GM12865 (cell line): ENCODE results near the gene ATP1A1.

Experiments used
- DNase-seq: peaks from one replicate; pipeline ENCODE4 v3.0.0; 2010; ENCODE audit warnings: low read depth
- H3K4me3 ChIP-seq: 2 replicates; pipeline ENCODE4 v1.5.1; 2011; ENCODE audit warnings: mild to moderate bottlenecking, low read depth, low read length, control low read depth
- TF ChIP-seq, protein P1 (sequence below): IDR thresholded peaks from 2 replicates; pipeline ENCODE4 v1.5.1; 2011; ENCODE audit warnings: low read length, control low read depth, low read depth, inconsistent platforms; ENCODE audit not compliant: insufficient read depth; ENCODE audit errors: missing control alignments

Gene ATP1A1

DNA sequence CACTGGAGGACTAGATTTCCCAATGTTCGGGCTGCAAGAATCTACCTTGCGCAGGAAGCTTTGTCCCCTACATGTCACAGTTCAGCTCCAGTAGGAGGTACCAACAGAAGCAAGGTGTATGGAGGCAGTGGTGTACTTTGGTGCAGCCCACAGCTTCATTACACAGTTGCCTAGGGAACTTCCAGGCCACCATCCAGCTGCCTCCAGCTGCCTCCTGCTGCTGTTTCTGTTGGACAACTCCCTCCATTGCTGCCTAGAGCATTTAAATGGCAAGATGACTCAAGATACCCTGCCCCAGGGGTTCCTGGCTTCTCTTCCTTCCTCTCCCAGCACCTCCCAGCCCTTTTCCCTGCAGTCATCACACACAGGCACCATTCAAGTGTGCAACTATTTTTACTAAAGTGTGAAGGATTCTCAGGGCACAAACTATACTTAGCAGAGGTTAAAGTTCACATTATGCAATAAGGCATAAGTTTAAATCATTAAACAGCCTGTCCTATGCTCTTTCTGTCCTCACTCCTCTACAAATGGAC, 39.0 kb upstream of the ATP1A1 start:
- no peak overlapping the region for H3K4me3 ChIP-seq
- DNase-seq: no peak
- TF ChIP-seq, protein P1, sequence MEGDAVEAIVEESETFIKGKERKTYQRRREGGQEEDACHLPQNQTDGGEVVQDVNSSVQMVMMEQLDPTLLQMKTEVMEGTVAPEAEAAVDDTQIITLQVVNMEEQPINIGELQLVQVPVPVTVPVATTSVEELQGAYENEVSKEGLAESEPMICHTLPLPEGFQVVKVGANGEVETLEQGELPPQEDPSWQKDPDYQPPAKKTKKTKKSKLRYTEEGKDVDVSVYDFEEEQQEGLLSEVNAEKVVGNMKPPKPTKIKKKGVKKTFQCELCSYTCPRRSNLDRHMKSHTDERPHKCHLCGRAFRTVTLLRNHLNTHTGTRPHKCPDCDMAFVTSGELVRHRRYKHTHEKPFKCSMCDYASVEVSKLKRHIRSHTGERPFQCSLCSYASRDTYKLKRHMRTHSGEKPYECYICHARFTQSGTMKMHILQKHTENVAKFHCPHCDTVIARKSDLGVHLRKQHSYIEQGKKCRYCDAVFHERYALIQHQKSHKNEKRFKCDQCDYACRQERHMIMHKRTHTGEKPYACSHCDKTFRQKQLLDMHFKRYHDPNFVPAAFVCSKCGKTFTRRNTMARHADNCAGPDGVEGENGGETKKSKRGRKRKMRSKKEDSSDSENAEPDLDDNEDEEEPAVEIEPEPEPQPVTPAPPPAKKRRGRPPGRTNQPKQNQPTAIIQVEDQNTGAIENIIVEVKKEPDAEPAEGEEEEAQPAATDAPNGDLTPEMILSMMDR: no peak

DNA sequence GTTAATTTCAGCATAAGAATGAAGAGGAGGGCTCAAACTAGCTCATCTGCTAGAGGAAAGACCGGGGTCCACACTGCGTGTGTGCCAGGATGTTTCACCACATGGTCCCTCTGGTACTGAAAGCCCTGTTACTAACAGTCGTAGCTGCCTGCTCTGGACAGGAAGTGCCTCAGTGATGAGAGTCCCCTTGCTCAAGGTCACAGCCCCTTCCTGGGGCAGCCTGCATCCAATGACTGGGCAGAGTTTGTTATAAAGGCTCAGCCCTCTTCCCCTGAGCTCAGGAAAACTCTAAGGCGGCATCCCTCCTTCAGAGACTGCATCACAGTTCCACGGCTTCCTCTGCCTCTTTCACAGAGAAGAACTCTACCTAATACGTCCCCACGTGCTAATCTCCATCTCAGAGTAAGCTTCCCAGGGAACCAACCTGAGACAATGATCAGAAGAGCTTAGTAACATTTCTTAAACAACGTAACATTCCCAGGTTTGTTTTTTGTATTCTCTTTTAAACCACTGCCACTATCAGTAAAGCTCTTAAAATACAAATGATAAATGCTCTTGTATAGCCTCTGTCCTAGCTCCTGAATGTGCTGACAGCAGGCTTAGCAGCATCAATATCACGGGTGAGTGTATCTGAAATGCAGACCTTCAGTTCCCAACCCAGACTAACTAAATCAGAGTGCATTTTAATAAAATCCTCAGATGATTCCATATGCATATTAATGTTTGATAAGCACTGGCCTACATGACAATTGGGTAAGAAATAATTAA, 38.0 kb upstream of the ATP1A1 start:
- TF ChIP-seq, protein P1: no peak
- no peak for DNase-seq

DNA sequence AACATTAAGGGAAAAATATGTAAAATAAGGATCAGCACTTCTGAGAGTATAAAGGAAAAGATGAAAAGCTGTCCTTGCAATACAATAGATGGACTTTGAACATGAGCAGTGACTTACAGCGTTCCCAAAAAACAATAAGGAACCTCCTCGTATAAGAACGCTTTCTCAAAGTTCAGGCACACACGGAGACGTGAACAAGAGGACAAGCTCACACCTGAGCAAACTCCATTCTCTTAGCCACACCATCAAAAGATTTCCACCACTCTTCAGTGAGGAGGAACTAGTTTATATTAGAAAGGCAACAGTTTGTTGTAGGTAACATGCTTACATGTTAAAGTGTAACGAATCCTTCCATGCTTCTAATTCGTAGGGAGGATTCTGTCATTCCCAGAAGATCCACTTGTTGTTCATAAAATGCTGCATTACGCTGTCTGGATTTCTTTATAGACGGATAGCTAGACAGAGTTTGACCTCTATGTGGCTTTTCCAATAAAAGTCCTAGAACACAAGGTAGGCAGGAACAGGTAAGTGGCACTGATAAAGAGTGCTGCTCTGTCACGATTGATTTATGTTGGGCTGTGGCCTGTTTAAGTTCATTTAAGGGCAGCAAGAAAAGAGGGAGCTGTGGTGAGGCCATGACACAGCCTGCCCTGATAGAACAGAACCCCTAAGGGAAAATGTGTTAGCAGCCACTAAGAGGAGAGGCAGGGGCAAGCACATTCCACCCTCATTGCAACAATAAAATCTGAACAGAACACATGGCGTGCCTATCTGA, 37.0 kb upstream of the ATP1A1 start:
- no peak for DNase-seq
- TF ChIP-seq, protein P1: no peak
- no peak overlapping the region for H3K4me3 ChIP-seq

More for the DNA sequence above, 38.0 kb upstream of the ATP1A1 start:
- no peak overlapping the region for H3K4me3 ChIP-seq

GRCh38 chr1:116337398-116337797, 35.6 kb upstream of the ATP1A1 start:
- TF ChIP-seq, protein P1: no peak
- H3K4me3 ChIP-seq: no peak overlapping the region
- DNase-seq: no peak

GRCh38 chr1:116338400-116338799, 34.6 kb upstream of the ATP1A1 start:
- TF ChIP-seq, protein P1: no peak
- no peak for DNase-seq
- H3K4me3 ChIP-seq: no peak overlapping the region

DNA sequence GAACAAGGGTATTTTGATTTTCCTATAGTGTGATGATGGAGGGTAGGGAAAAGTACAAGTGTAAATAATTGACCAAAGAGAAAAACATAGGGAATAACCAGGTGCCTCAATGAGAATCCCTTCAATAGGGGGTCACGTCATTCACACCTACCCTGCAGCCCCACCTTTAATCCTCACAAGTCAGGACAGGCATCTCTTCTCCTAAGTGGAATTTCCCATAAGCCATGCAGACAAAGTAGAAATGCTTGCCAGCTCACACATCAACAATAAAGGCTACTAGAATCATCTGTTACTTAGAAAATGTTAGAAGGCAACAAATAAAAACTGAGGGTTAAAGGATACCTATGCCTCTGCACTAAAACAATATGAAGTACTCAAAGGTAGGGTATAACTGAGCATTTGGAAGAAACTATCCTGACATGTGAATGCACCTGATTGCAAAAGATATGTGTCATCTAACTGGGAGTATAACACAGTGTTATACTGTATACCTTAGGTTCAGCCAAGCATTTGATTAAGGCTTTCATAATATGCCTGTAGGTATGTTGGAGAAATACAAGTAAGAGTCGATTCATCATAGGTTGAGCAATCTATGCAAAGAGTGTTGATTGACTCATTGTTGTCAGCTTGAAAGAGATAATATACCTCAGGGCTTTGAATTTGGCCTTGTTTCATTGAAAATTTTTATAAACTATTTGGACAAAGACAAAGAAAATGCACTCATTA, 32.4 kb upstream of the ATP1A1 start:
- TF ChIP-seq, protein P1: no peak
- no peak for DNase-seq
- no peak overlapping the region for H3K4me3 ChIP-seq
